ENCODE data around the gene ARID1B. TPM values are rescaled to one million over a fixed set of nuclear protein-coding genes. Genes with fewer than 3 reads are reported as not detected.
"Not testable (repeated sequence)": the region's sequence is repeated elsewhere in the genome, so short reads cannot be mapped to it uniquely, and the experiment has no call there.

Gene ARID1B
- total and polyA plus RNA-seq, 7 donors = 8.1 to 61.1 (median 53.1) TPM

DNA sequence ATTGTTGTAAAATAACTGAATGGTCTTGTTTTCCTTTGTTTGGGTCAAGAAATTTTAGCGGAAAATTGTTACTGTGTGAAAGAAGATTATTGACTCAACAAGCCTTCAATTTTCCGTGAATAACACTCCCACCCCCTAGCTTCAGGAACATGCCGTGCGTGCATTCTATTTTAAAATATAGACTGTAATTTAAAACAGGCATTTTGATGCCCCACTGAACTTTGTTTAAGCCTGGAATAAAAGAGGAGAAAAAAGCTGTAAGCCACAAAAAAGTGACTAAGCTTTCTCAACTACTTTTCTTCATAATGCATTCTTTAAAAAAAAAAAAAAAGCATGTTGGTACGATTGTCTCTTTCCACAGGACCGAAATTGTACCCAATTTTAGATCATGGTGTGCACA lies 166.0 kb downstream of the ARID1B start:
- Histone ChIP-seq H3K9me3 (no peaks in the 10 kb centered on the region), H3K4me1 (peaks cover 70% of the 10 kb centered on the region), H3K4me3 (no peak overlapping the region), H3K27me3 (ENCODE audit: insufficient read depth in 3 of 3, low read length in 2 of 3) (no peaks in the 10 kb centered on the region), H3K27ac (no peak overlapping the region), H3K36me3 (ENCODE audit: insufficient read depth in 1 of 2, low read depth in 1 of 2) (no peaks in the 10 kb centered on the region)
- TF ChIP-seq, protein P1, sequence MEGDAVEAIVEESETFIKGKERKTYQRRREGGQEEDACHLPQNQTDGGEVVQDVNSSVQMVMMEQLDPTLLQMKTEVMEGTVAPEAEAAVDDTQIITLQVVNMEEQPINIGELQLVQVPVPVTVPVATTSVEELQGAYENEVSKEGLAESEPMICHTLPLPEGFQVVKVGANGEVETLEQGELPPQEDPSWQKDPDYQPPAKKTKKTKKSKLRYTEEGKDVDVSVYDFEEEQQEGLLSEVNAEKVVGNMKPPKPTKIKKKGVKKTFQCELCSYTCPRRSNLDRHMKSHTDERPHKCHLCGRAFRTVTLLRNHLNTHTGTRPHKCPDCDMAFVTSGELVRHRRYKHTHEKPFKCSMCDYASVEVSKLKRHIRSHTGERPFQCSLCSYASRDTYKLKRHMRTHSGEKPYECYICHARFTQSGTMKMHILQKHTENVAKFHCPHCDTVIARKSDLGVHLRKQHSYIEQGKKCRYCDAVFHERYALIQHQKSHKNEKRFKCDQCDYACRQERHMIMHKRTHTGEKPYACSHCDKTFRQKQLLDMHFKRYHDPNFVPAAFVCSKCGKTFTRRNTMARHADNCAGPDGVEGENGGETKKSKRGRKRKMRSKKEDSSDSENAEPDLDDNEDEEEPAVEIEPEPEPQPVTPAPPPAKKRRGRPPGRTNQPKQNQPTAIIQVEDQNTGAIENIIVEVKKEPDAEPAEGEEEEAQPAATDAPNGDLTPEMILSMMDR (IDR thresholded peaks at IDR 0.05) = no peak
- no peak for DNase-seq
- no peak for ATAC-seq
- intact Hi-C loops (cut with DNase I) = loop anchor here (10.0 kb wide), 3 partner anchors 58 to 378 kb away; no protein-coding TSS in a partner anchor
- 31 to 64% (median 35%) methylated on average over 6 of the region's 6 CpGs for WGBS, 3 donors

GRCh38 chr6:156943816-156944215 lies 166.6 kb downstream of the ARID1B start:
- no peaks in the 10 kb centered on the region for H3K27me3 ChIP-seq (ENCODE audit: insufficient read depth in 3 of 3, low read length in 2 of 3)
- H3K9me3 ChIP-seq = no peaks in the 10 kb centered on the region
- intact Hi-C loops (cut with DNase I) = loop anchor here (10.0 kb wide), 3 partner anchors 59 to 379 kb away; no protein-coding TSS in a partner anchor
- TF ChIP-seq, protein P1 (IDR thresholded peaks at IDR 0.05) = no peak
- no peak for ATAC-seq
- peak overlapping the region; percentile 26 for H3K27ac ChIP-seq
- DNase-seq = no peak
- H3K4me1 ChIP-seq = peaks cover 72% of the 10 kb centered on the region
- WGBS, 3 donors = 66 to 90% (median 74%) methylated on average over 4 of the region's 4 CpGs
- no peaks in the 10 kb centered on the region for H3K36me3 ChIP-seq (ENCODE audit: insufficient read depth in 1 of 2, low read depth in 1 of 2)
- no peak overlapping the region for H3K4me3 ChIP-seq

DNA sequence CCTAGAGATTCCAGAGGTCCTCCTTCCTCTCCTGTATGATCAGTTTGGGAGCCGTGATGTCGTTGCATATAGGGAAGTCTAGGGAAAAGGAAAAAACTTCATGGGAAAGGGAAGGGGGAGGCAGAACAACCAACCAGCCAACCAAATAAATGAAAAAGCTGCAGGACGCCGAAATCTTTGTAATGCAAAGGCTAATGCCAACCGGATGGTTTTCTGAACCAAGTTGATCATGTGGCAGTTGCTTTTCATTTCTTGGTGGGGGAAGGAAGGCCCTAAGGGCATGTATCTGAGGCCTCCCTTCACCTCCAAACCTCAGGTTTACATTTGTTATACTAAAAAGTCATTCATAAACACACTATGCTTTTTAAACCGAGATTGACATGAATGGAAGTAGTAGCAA lies 167.2 kb downstream of the ARID1B start:
- intact Hi-C loops (cut with DNase I) = loop anchor here (10.0 kb wide), 3 partner anchors 60 to 380 kb away; no protein-coding TSS in a partner anchor
- Histone ChIP-seq H3K9me3 (no peaks in the 10 kb centered on the region), H3K4me3 (no peak overlapping the region), H3K4me1 (peaks cover 74% of the 10 kb centered on the region), H3K27ac (no peak overlapping the region), H3K27me3 (ENCODE audit: insufficient read depth in 3 of 3, low read length in 2 of 3) (no peaks in the 10 kb centered on the region), H3K36me3 (ENCODE audit: insufficient read depth in 1 of 2, low read depth in 1 of 2) (no peaks in the 10 kb centered on the region)
- no peak for ATAC-seq
- WGBS, 3 donors = 90 to 95% (median 93%) methylated on average over 6 of the region's 6 CpGs
- TF ChIP-seq, protein P1 (IDR thresholded peaks at IDR 0.05) = no peak
- no peak for DNase-seq

DNA sequence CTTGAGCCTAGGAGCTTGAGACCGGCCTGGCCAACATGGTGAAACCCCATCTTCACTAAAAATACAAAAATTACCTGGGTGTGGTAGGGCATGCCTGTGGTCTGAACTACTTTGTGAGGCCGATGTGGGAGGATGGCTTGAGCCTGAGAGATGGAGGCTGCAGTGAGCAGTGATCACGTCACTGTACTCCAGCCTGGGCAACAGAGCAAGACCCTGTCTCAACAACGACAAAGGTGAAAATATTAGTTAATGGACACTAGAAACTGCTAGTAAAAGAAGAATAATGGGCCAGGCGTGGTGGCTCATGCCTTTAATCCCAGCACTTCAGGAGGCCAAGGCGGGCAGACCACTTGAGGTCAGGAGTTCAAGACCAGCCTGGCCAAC lies 168.6 kb downstream of the ARID1B start:
- not testable (repeated sequence) for H3K27me3 ChIP-seq (ENCODE audit: insufficient read depth in 3 of 3, low read length in 2 of 3); H3K4me3 ChIP-seq; DNase-seq; H3K27ac ChIP-seq; H3K9me3 ChIP-seq; H3K36me3 ChIP-seq (ENCODE audit: insufficient read depth in 1 of 2, low read depth in 1 of 2); ATAC-seq
- intact Hi-C loops (cut with DNase I) = loop anchor here (5.0 to 10.0 kb wide), 4 partner anchors 61 to 381 kb away; no protein-coding TSS in a partner anchor
- WGBS, 3 donors = 87 to 98% (median 94%) methylated on average over 6 of the region's 6 CpGs
- H3K4me1 ChIP-seq = peaks cover 79% of the 10 kb centered on the region

DNA sequence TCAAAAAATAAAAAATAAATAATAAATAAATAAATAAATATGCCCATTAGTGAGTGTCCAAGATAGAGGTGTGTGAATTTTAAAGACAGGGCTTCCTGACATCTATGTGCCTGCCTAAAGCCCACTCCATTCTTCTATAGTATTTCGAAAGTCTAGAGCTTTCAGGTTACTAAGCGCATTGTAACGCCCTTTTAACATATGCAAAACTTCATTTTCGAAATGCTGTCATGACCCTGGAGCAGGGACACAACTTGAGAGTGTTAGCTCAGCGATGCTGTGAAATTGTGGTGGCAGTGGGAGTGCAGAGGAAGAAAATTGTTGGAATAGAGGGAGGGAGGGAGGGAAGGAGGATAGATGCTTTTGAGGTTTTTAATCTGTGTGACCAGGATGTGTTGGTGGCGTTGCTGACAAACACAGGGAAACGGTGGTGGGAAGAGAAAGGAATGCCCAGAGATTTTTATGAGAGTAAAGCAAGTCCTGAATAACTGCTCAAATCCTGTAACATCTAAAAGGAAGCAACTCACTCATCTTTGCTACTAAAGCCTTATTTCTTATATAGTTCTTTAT lies 169.3 kb downstream of the ARID1B start:
- intact Hi-C loops (cut with DNase I) = loop anchor here (5.0 to 10.0 kb wide), 4 partner anchors 62 to 382 kb away; no protein-coding TSS in a partner anchor
- TF ChIP-seq, protein P1 (IDR thresholded peaks at IDR 0.05) = no peak
- no peak for ATAC-seq
- Histone ChIP-seq H3K27me3 (ENCODE audit: insufficient read depth in 3 of 3, low read length in 2 of 3) (no peaks in the 10 kb centered on the region), H3K27ac (peak overlapping the region; percentile 75), H3K36me3 (ENCODE audit: insufficient read depth in 1 of 2, low read depth in 1 of 2) (no peaks in the 10 kb centered on the region), H3K4me1 (peaks cover 80% of the 10 kb centered on the region), H3K4me3 (no peak overlapping the region), H3K9me3 (no peaks in the 10 kb centered on the region)
- no peak for DNase-seq
- WGBS, 3 donors = 71 to 87% (median 76%) methylated on average over 7 of the region's 7 CpGs
